AML-193 (cell line): ENCODE measurements around the gene PSMG2.

Experiments
- DNase-seq, 2 experiments: peaks; one replicate each; lab custom pipeline; 2025; lab: John Stamatoyannopoulos, UW

The PSMG2 gene

GRCh38 chr18:12766986-12767433 is 64.2 kb downstream of the PSMG2 start:
- no peak for DNase-seq

GRCh38 chr18:12767580-12768155 is 64.8 kb downstream of the PSMG2 start:
- no peak for DNase-seq

GRCh38 chr18:12768625-12769024 is 65.8 kb downstream of the PSMG2 start:
- no peak for DNase-seq

GRCh38 chr18:12769136-12769535 is 66.3 kb downstream of the PSMG2 start:
- no peak for DNase-seq

GRCh38 chr18:12769644-12770440 is 67.0 kb downstream of the PSMG2 start:
- no peak for DNase-seq

GRCh38 chr18:12770469-12771219 is 67.8 kb downstream of the PSMG2 start:
- no peak for DNase-seq

GRCh38 chr18:12772111-12772510 is 69.3 kb downstream of the PSMG2 start:
- DNase-seq: no peak

- DNase-seq: no peak
Measured at GRCh38 chr18:12773369-12773768, 70.5 kb downstream of the PSMG2 start.

- no peak for DNase-seq
Measured at GRCh38 chr18:12774982-12775381, 72.1 kb downstream of the PSMG2 start.
